GM18520 (cell line): ENCODE measurements around the gene RBM33.

Experiments
- ATAC-seq: cut with Tn5 transposase; IDR thresholded peaks from one replicate; pipeline ENCODE4 v1.9.1; 2021; ENCODE audit not compliant: unreplicated experiment

Gene RBM33

GRCh38 chr7:155660059-155660757, 15.7 kb downstream of the RBM33 start:
- ATAC-seq: peak; percentile 63

- peak; percentile 35 for ATAC-seq
These were observed 16.3 kb downstream of the RBM33 start for GRCh38 chr7:155660758-155661093.

- ATAC-seq: no peak
These were observed 18.0 kb downstream of the RBM33 start for GRCh38 chr7:155662343-155663043.

GRCh38 chr7:155663937-155664336, 19.5 kb downstream of the RBM33 start:
- no peak for ATAC-seq

GRCh38 chr7:155665079-155665956, 20.9 kb downstream of the RBM33 start:
- no peak for ATAC-seq

- no peak for ATAC-seq
These were observed 21.5 kb downstream of the RBM33 start for GRCh38 chr7:155665957-155666287.

- ATAC-seq: no peak
These were observed 22.9 kb downstream of the RBM33 start for GRCh38 chr7:155667241-155667829.

GRCh38 chr7:155669717-155670505, 25.4 kb downstream of the RBM33 start:
- no peak for ATAC-seq

GRCh38 chr7:155670521-155670920, 26.1 kb downstream of the RBM33 start:
- ATAC-seq: no peak

GRCh38 chr7:155674556-155674955, 30.1 kb downstream of the RBM33 start:
- no peak for ATAC-seq

- ATAC-seq: no peak
These were observed 31.6 kb downstream of the RBM33 start for GRCh38 chr7:155676052-155676451.

- ATAC-seq: no peak
These were observed 33.2 kb downstream of the RBM33 start for GRCh38 chr7:155677688-155678087.

- ATAC-seq: no peak
These were observed 35.7 kb downstream of the RBM33 start for GRCh38 chr7:155680124-155680523.

- ATAC-seq: no peak
These were observed 36.4 kb downstream of the RBM33 start for GRCh38 chr7:155680864-155681263.

- ATAC-seq: no peak
These were observed 37.2 kb downstream of the RBM33 start for GRCh38 chr7:155681663-155682062.

- ATAC-seq: no peak
These were observed 38.0 kb downstream of the RBM33 start for GRCh38 chr7:155682484-155682883.

- ATAC-seq: no peak
These were observed 38.6 kb downstream of the RBM33 start for GRCh38 chr7:155683098-155683497.

- ATAC-seq: no peak
These were observed 39.3 kb downstream of the RBM33 start for GRCh38 chr7:155683714-155684113.

- no peak for ATAC-seq
These were observed 40.1 kb downstream of the RBM33 start for GRCh38 chr7:155684543-155684942.

GRCh38 chr7:155685070-155685790, 40.8 kb downstream of the RBM33 start:
- ATAC-seq: no peak
